SK-N-SH (cell line): ENCODE measurements around the gene CPT1C.

Experiments used
- CTCF ChIP-seq: fragments of 200-600 bp; sonication (generic); IDR thresholded peaks from 2 replicates; pipeline ENCODE4 v1.6.1; 2017; ENCODE audit warnings: antibody characterized with exemption, mild to moderate bottlenecking, moderate library complexity
- EP300 ChIP-seq, 2 experiments: IDR thresholded peaks; 2 replicates each; pipeline versions ENCODE4 v1.4.0 to v1.6.1; 2012; ENCODE audit warnings: borderline replicate concordance in 1 of 2, low read depth in 1 of 2, low read length in 1 of 2
- EZH2phosphoT487 ChIP-seq: fragments of 200-600 bp; sonication (generic); IDR thresholded peaks from 2 replicates; pipeline ENCODE4 v1.6.1; 2017; ENCODE audit warnings: low read depth, mixed run types, mild to moderate bottlenecking, antibody characterized with exemption, moderate library complexity, borderline replicate concordance
- FOSL2 ChIP-seq: IDR thresholded peaks from 2 replicates; pipeline ENCODE4 v1.4.0; 2012; ENCODE audit warnings: low read depth, mild to moderate bottlenecking, moderate library complexity, borderline replicate concordance
- FOXM1 ChIP-seq: IDR thresholded peaks from 2 replicates; pipeline ENCODE4 v1.4.0; 2012; ENCODE audit warnings: low read depth, mild to moderate bottlenecking
- MAX ChIP-seq: IDR thresholded peaks from 2 replicates; pipeline ENCODE4 v1.4.0; 2012; ENCODE audit warnings: low read depth
- POLR2AphosphoS5 ChIP-seq: IDR thresholded peaks from 2 replicates; pipeline ENCODE4 v1.6.1; 2012; ENCODE audit warnings: low read depth, low read length
- RAD21 ChIP-seq: IDR thresholded peaks from 2 replicates; pipeline ENCODE4 v1.6.1; 2012; ENCODE audit warnings: mild to moderate bottlenecking, low read length
- RXRA ChIP-seq: IDR thresholded peaks from 2 replicates; pipeline ENCODE4 v1.4.0; 2012; ENCODE audit warnings: low read depth, mild to moderate bottlenecking, borderline replicate concordance

GRCh38 chr19:49689133-49690078 lies 1.5 kb upstream of the CPT1C start, which contains the start of gene ADM5:
- TF ChIP-seq MAX (peak; percentile 33; the same call in 1 of the 2 replicates), RAD21 (peak; percentile 51), CTCF (peak; percentile 76), RXRA (no peak), EP300 (IDR thresholded peaks at IDR 0.05; ENCODE audit: borderline replicate concordance in 1 of 2, low read depth in 1 of 2, low read length in 1 of 2) (no peak), POLR2AphosphoS5 (peak; percentile 12; the same call in 1 of the 2 replicates), EZH2phosphoT487 (no peak), FOXM1 (no peak), FOSL2 (no peak)
